A673 (cell line): ENCODE measurements around the gene NFS1. TPM values are rescaled to one million over a fixed set of nuclear protein-coding genes. Genes with fewer than 3 reads are reported as not detected.

Experiments
- BruUV-seq: library from RNA; stranded (reverse); fragments of 400-500 nt; replicated peaks from 2 replicates; lab custom pipeline; 2021; lab: Mats Ljungman, UMichigan
- CTCF ChIA-PET: fragments of 300-600 bp; sonication (Branson Sonifier 250); formaldehyde crosslinking; loops from one replicate; lab custom pipeline; 2022; ENCODE audit warnings: antibody characterized with exemption; lab: Charles Lee
- POLR2A ChIA-PET: fragments of 300-600 bp; sonication (Branson Sonifier 250); formaldehyde crosslinking; loops from one replicate; lab custom pipeline; 2022; ENCODE audit warnings: antibody characterized with exemption; ENCODE audit not compliant: low non-redundant PET; lab: Charles Lee
- DNase-seq: peaks from one replicate; pipeline ENCODE4 v3.0.0-alpha.2; 2015; ENCODE audit warnings: low spot score
- H3K27ac ChIP-seq: fragments of 200-600 bp; sonication (generic); 2 replicates; pipeline ENCODE4 v1.5.1; 2016; ENCODE audit warnings: mixed run types, low read depth, mild to moderate bottlenecking, mixed read lengths, antibody characterized with exemption, low read length; ENCODE audit not compliant: poor library complexity, severe bottlenecking
- H3K27me3 ChIP-seq: fragments of 200-600 bp; sonication (generic); replicated peaks from 2 replicates; pipeline ENCODE4 v1.6.1; 2017; ENCODE audit warnings: mixed run types, low read depth, mild to moderate bottlenecking, mixed read lengths, antibody characterized with exemption, low read length; ENCODE audit not compliant: insufficient read depth, poor library complexity
- H3K36me3 ChIP-seq: fragments of 200-600 bp; sonication (generic); 2 replicates; pipeline ENCODE4 v1.6.1; 2016; ENCODE audit warnings: mixed run types, mild to moderate bottlenecking, mixed read lengths, antibody characterized with exemption, low read length; ENCODE audit not compliant: insufficient read depth, poor library complexity, severe bottlenecking
- H3K4me1 ChIP-seq: fragments of 200-600 bp; sonication (generic); 2 replicates; pipeline ENCODE4 v1.6.1; 2017; ENCODE audit warnings: mixed run types, mild to moderate bottlenecking, mixed read lengths, antibody characterized with exemption, low read length; ENCODE audit not compliant: insufficient read depth, poor library complexity, severe bottlenecking
- H3K4me3 ChIP-seq: fragments of 200-600 bp; sonication (generic); 2 replicates; pipeline ENCODE4 v1.5.1; 2016; ENCODE audit warnings: low read depth, mixed run types, mild to moderate bottlenecking, mixed read lengths, low read length; ENCODE audit not compliant: poor library complexity, severe bottlenecking
- H3K9me3 ChIP-seq: fragments of 200-600 bp; sonication (generic); 2 replicates; pipeline ENCODE4 v1.6.1; 2016; ENCODE audit warnings: mixed run types, low read depth, mild to moderate bottlenecking, mixed read lengths, antibody characterized with exemption, low read length; ENCODE audit not compliant: poor library complexity, severe bottlenecking
- EZH2 ChIP-seq: fragments of 200-600 bp; sonication (generic); IDR thresholded peaks from 2 replicates; pipeline ENCODE4 v1.6.1; 2017; ENCODE audit warnings: borderline replicate concordance, low read depth, mild to moderate bottlenecking, mixed read lengths, antibody characterized with exemption, low read length; ENCODE audit not compliant: poor library complexity, severe bottlenecking
- intact Hi-C: fragments of 100-400 bp; cut with micrococcal nuclease; formaldehyde crosslinking; loops from one replicate; pipeline ENCODE4 v1.10.0; 2022; ENCODE audit not compliant: unreplicated experiment
- total RNA-seq: library from RNA; stranded (reverse); gene quantifications from 2 replicates; pipeline ENCODE4 v1.2.3, GENCODE V29; 2021
- TF ChIP-seq, protein P1 (sequence below): fragments of 300-800, 200-600 bp; sonication (generic); conservative IDR thresholded peaks from 2 replicates; pipeline ENCODE4 v1.5.1; 2017; ENCODE audit warnings: low read depth, mild to moderate bottlenecking, antibody characterized with exemption, low read length, moderate library complexity, mixed read lengths

Gene NFS1
- total RNA-seq, 1 experiment from 2014 or later: 22.2 TPM

DNA sequence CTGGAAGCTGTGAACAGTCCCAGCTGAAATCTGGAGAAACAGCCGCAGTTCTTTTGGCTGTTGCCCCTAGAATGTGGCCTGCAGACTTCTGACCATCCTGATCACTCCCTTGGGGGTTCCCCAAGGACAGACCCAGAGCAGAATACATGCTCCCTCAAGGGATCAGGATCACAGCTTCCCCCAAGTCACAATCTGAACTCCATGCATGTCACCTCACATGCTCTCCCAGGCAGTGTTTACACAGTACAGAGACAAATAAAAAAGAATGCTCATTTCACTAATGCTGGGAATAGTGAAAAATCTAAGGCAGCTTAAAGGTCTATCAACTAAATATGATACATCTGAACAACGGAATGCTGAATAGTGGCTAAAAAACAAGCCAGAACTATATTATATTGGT lies 63.1 kb downstream of the NFS1 start:
- peak overlapping the region; percentile 5 for H3K27ac ChIP-seq
- intact Hi-C loops: no loop called here
- TF ChIP-seq, protein P1, sequence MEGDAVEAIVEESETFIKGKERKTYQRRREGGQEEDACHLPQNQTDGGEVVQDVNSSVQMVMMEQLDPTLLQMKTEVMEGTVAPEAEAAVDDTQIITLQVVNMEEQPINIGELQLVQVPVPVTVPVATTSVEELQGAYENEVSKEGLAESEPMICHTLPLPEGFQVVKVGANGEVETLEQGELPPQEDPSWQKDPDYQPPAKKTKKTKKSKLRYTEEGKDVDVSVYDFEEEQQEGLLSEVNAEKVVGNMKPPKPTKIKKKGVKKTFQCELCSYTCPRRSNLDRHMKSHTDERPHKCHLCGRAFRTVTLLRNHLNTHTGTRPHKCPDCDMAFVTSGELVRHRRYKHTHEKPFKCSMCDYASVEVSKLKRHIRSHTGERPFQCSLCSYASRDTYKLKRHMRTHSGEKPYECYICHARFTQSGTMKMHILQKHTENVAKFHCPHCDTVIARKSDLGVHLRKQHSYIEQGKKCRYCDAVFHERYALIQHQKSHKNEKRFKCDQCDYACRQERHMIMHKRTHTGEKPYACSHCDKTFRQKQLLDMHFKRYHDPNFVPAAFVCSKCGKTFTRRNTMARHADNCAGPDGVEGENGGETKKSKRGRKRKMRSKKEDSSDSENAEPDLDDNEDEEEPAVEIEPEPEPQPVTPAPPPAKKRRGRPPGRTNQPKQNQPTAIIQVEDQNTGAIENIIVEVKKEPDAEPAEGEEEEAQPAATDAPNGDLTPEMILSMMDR: no peak
- TF ChIP-seq EZH2: no peak
- no peak for DNase-seq
- H3K36me3 ChIP-seq: peaks cover 15% of the 10 kb centered on the region
- no peaks in the 10 kb centered on the region for H3K9me3 ChIP-seq
- ChIA-PET POLR2A (no interaction called here), CTCF (no interaction called here)
- no peak overlapping the region for H3K4me3 ChIP-seq
- H3K4me1 ChIP-seq: peaks cover 7% of the 10 kb centered on the region
- no peaks in the 10 kb centered on the region for H3K27me3 ChIP-seq
- no TSS peak for BruUV-seq

DNA sequence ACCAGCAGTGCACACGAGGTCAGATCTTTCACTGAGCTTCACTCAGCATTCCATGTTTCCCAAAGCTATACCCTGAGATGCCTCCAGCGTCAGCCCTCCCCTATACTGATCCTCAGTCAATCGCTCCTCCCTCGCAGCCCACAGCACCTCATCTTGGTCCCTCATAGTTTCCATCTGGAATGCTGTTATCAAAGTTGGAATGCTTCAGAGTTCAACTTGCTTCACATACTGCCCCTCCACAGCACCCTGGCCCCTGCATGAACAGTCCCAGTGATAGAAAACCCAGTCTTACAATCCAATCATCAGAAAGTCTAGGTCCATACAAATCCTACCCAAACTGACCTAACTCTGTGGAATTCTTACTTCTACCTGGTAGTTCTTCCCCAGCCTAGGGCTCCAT lies 63.5 kb downstream of the NFS1 start:
- ChIA-PET POLR2A (no interaction called here), CTCF (no interaction called here)
- no peaks in the 10 kb centered on the region for H3K9me3 ChIP-seq
- H3K36me3 ChIP-seq: peaks cover 20% of the 10 kb centered on the region
- intact Hi-C loops: no loop called here
- DNase-seq: no peak
- H3K27ac ChIP-seq: no peak overlapping the region
- no peak for TF ChIP-seq EZH2
- TF ChIP-seq, protein P1: no peak
- no peaks in the 10 kb centered on the region for H3K27me3 ChIP-seq
- peaks cover 4% of the 10 kb centered on the region for H3K4me1 ChIP-seq
- no TSS peak for BruUV-seq
- H3K4me3 ChIP-seq: no peak overlapping the region

DNA sequence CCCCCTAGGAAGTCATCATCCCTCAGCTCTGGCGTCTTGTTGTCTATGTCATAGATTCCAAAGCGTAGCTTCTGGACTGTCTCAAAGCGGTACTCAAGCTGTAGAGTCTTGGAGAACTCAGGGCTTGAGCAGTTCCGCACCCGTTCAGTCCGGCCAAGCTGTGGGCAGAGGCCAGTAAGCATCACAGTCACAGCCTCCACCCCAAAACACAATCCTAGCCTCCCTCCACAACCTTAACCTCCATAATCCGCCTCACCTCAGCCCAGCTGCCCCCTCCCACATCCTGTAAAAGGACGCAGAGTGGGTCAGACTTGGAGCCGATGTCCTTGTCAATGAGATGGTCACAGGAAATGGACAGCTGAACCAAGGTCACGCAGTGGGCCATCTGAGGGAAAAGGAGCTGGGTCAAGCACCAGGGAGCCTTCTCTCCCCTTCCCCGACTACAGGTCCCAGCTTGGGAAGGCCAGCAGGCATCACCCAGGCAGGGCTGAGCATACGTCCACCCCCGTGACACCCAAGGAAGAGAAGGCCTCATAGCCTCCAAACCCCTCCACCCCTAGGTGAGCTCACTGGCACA lies 66.5 kb downstream of the NFS1 start:
- CTCF ChIA-PET: no interaction called here
- Histone ChIP-seq H3K36me3 (peaks cover 37% of the 10 kb centered on the region), H3K4me1 (no peaks in the 10 kb centered on the region), H3K27me3 (no peaks in the 10 kb centered on the region), H3K27ac (no peak overlapping the region), H3K9me3 (no peaks in the 10 kb centered on the region), H3K4me3 (no peak overlapping the region)
- intact Hi-C loops: no loop called here
- no peak for DNase-seq
- TF ChIP-seq EZH2: no peak
- TF ChIP-seq, protein P1: no peak
- POLR2A ChIA-PET: no interaction called here
- no TSS peak for BruUV-seq
